IMR-90 (cell line): ENCODE data around the gene TFEB. TPM values are rescaled to one million over a fixed set of nuclear protein-coding genes. Genes with fewer than 3 reads are reported as not detected.

Experiments used
- ATAC-seq: fragments of 200-7000 bp; cut with Tn5 transposase; 2 replicates; pipeline ENCODE4 v1.9.1; 2020; ENCODE audit warnings: low read depth, mild to moderate bottlenecking, moderate library complexity
- BruUV-seq: library from RNA; stranded (reverse); fragments of 400-500 nt; replicated peaks from 2 replicates; lab custom pipeline; 2021; lab: Mats Ljungman, UMichigan
- CTCF ChIA-PET: fragments of 300-600 bp; formaldehyde crosslinking; extraction: SDS; loops from one replicate; lab custom pipeline; 2021; ENCODE audit warnings: antibody characterized with exemption; lab: Yijun Ruan, JAX
- POLR2A ChIA-PET: fragments of 300-600 bp; sonication (Branson Sonifier 250); formaldehyde crosslinking; loops from one replicate; lab custom pipeline; 2022; ENCODE audit warnings: antibody characterized with exemption; ENCODE audit not compliant: unreplicated experiment; lab: Charles Lee
- DNase-seq: peaks from one replicate; pipeline ENCODE4 v3.0.0; 2013
- H2AFZ ChIP-seq: replicated peaks from 2 replicates; pipeline ENCODE3; 2013; ENCODE audit warnings: low read length, mild to moderate bottlenecking; ENCODE audit not compliant: poor library complexity
- H2AK5ac ChIP-seq: 2 replicates; pipeline ENCODE4 v1.6.1; 2013; ENCODE audit warnings: low read depth, low read length, inconsistent platforms
- H2AK9ac ChIP-seq: replicated peaks from 2 replicates; pipeline ENCODE3; 2013; ENCODE audit warnings: mild to moderate bottlenecking, low read depth, low read length, moderate library complexity; ENCODE audit not compliant: poor library complexity
- H2BK120ac ChIP-seq: 2 replicates; pipeline ENCODE4 v1.6.1; 2013; ENCODE audit warnings: low read depth, low read length, inconsistent platforms
- H2BK15ac ChIP-seq: 3 replicates; pipeline ENCODE4 v1.6.1; 2013; ENCODE audit warnings: low read depth, low read length, inconsistent platforms
- H2BK20ac ChIP-seq: 2 replicates; pipeline ENCODE4 v1.6.1; 2013; ENCODE audit warnings: low read depth, mild to moderate bottlenecking, inconsistent platforms, low read length, moderate library complexity
- H2BK5ac ChIP-seq: 2 replicates; pipeline ENCODE4 v1.6.1; 2013; ENCODE audit warnings: mild to moderate bottlenecking, low read depth, low read length, inconsistent platforms; ENCODE audit not compliant: poor library complexity, severe bottlenecking
- H3K14ac ChIP-seq: replicated peaks from 2 replicates; pipeline ENCODE4 v1.6.1; 2013; ENCODE audit warnings: low read depth, low read length, inconsistent platforms
- H3K18ac ChIP-seq: 2 replicates; pipeline ENCODE4 v1.6.1; 2013; ENCODE audit warnings: low read depth, low read length, control low read depth
- H3K23ac ChIP-seq: 2 replicates; pipeline ENCODE4 v1.6.1; 2013; ENCODE audit warnings: low read depth, low read length, inconsistent platforms
- H3K27ac ChIP-seq: 2 replicates; pipeline ENCODE4 v1.5.1; 2013; ENCODE audit warnings: mild to moderate bottlenecking, control low read depth, low read length; ENCODE audit not compliant: insufficient read depth
- H3K27me3 ChIP-seq: 2 replicates; pipeline ENCODE4 v1.6.1; 2013; ENCODE audit warnings: low read length; ENCODE audit not compliant: control insufficient read depth, insufficient read depth
- H3K36me3 ChIP-seq: 2 replicates; pipeline ENCODE4 v1.6.1; 2013; ENCODE audit warnings: low read length, mixed read lengths; ENCODE audit not compliant: control insufficient read depth, insufficient read depth
- H3K4ac ChIP-seq: 2 replicates; pipeline ENCODE4 v1.6.1; 2013; ENCODE audit warnings: low read depth, low read length, inconsistent platforms
- H3K4me1 ChIP-seq: 2 replicates; pipeline ENCODE4 v1.6.1; 2013; ENCODE audit warnings: low read length, mixed read lengths; ENCODE audit not compliant: control insufficient read depth, insufficient read depth
- H3K4me2 ChIP-seq: 2 replicates; pipeline ENCODE4 v1.6.1; 2013; ENCODE audit warnings: low read depth, mild to moderate bottlenecking, control low read depth, low read length, moderate library complexity
- H3K4me3 ChIP-seq: 2 replicates; pipeline ENCODE4 v1.5.1; 2013; ENCODE audit warnings: low read depth, mild to moderate bottlenecking, control low read depth, low read length, moderate library complexity; ENCODE audit not compliant: insufficient read depth
- H3K56ac ChIP-seq: 2 replicates; pipeline ENCODE4 v1.6.1; 2013; ENCODE audit warnings: low read length, inconsistent platforms; ENCODE audit not compliant: insufficient read depth; ENCODE audit errors: extremely low read depth
- H3K79me1 ChIP-seq, 2 experiments: 2 replicates each; pipeline ENCODE4 v1.6.1; 2013; ENCODE audit warnings: low read length in 2 of 2, inconsistent platforms in 1 of 2, low read depth in 1 of 2
- H3K9ac ChIP-seq: 2 replicates; pipeline ENCODE4 v1.6.1; 2013; ENCODE audit warnings: low read depth, low read length, control low read depth
- H3K9me1 ChIP-seq: 2 replicates; pipeline ENCODE4 v1.6.1; 2013; ENCODE audit warnings: low read length, inconsistent platforms; ENCODE audit not compliant: insufficient read depth
- H3K9me3 ChIP-seq: 2 replicates; pipeline ENCODE4 v1.6.1; 2013; ENCODE audit warnings: low read length; ENCODE audit not compliant: control insufficient read depth, insufficient read depth
- H4K20me1 ChIP-seq: 2 replicates; pipeline ENCODE4 v1.6.1; 2013; ENCODE audit warnings: low read length, inconsistent platforms; ENCODE audit not compliant: insufficient read depth
- H4K5ac ChIP-seq: 2 replicates; pipeline ENCODE4 v1.6.1; 2013; ENCODE audit warnings: mild to moderate bottlenecking, low read depth, low read length, control low read depth
- H4K8ac ChIP-seq, 2 experiments: 2 replicates each; pipeline ENCODE4 v1.6.1; 2013; ENCODE audit warnings: low read depth in 2 of 2, low read length in 2 of 2, control low read depth in 1 of 2, inconsistent platforms in 1 of 2
- H4K91ac ChIP-seq: 2 replicates; pipeline ENCODE4 v1.6.1; 2013; ENCODE audit warnings: low read depth, low read length, inconsistent platforms; ENCODE audit not compliant: insufficient read depth
- BHLHE40 ChIP-seq: fragments of 150-350 bp; IDR thresholded peaks from 2 replicates; pipeline ENCODE4 v1.6.1; 2016; ENCODE audit warnings: mild to moderate bottlenecking, low read depth, low read length
- CEBPB ChIP-seq: IDR thresholded peaks from 2 replicates; pipeline ENCODE4 v1.6.1; 2012; ENCODE audit warnings: low read depth, low read length, improper control_type of control experiment
- CHD1 ChIP-seq: IDR thresholded peaks from 2 replicates; pipeline ENCODE4 v1.6.1; 2012; ENCODE audit warnings: low read depth, low read length, improper control_type of control experiment
- FOS ChIP-seq: fragments of 150-350 bp; IDR thresholded peaks from 2 replicates; pipeline ENCODE4 v1.6.1; 2016; ENCODE audit warnings: low read depth, low read length
- MAZ ChIP-seq: IDR thresholded peaks from 2 replicates; pipeline ENCODE4 v1.6.1; 2012; ENCODE audit warnings: low read depth, mild to moderate bottlenecking, low read length, improper control_type of control experiment, moderate library complexity, borderline replicate concordance
- MXI1 ChIP-seq: IDR thresholded peaks from 2 replicates; pipeline ENCODE4 v1.6.1; 2012; ENCODE audit warnings: low read depth, mild to moderate bottlenecking, low read length, moderate library complexity, borderline replicate concordance
- NFE2L2 ChIP-seq: fragments of 150-350 bp; IDR thresholded peaks from 2 replicates; pipeline ENCODE4 v1.6.1; 2016; ENCODE audit warnings: low read depth, mild to moderate bottlenecking, low read length
- POLR2A ChIP-seq: IDR thresholded peaks from 2 replicates; pipeline ENCODE4 v1.6.1; 2012; ENCODE audit warnings: mild to moderate bottlenecking, low read depth, low read length
- RAD21 ChIP-seq: IDR thresholded peaks from 2 replicates; pipeline ENCODE4 v1.6.1; 2012; ENCODE audit warnings: low read length, improper control_type of control experiment
- RCOR1 ChIP-seq: IDR thresholded peaks from 2 replicates; pipeline ENCODE4 v1.6.1; 2012; ENCODE audit warnings: mild to moderate bottlenecking, low read length, improper control_type of control experiment; ENCODE audit not compliant: insufficient replicate concordance
- RFX5 ChIP-seq: IDR thresholded peaks from 2 replicates; pipeline ENCODE4 v1.8.0; 2012; ENCODE audit warnings: low read depth, mild to moderate bottlenecking, low read length, moderate library complexity
- SMC3 ChIP-seq: fragments of 150-350 bp; IDR thresholded peaks from 2 replicates; pipeline ENCODE4 v1.6.1; 2016; ENCODE audit warnings: low read depth, mild to moderate bottlenecking, antibody characterized with exemption, low read length, moderate library complexity
- WGBS, 2 experiments: methylation state at CpG; one replicate each; pipeline versions ENCODE4 v1.1.5 to v1.1.7; 2013; ENCODE audit warnings: missing lambda C conversion rate in 2 of 2; ENCODE audit not compliant: insufficient read length in 1 of 2; ENCODE audit errors: extremely low coverage in 2 of 2; 5-methylcytosine and 5-hydroxymethylcytosine counted together
- dilution Hi-C: fragments of 300-500 bp; cut with HindIII; formaldehyde crosslinking; loops from one replicate; pipeline ENCODE4 v1.14.3; 2018; ENCODE audit warnings: low sequenced_read_pairs; ENCODE audit not compliant: unreplicated experiment
- in situ Hi-C: fragments of 300-500 bp; cut with MboI; formaldehyde crosslinking; loops from 3 replicates; pipeline ENCODE4 v1.14.3; 2019; ENCODE audit warnings: low sequenced_read_pairs, inconsistent platforms, mixed read lengths
- intact Hi-C: fragments of 100-400 bp; cut with micrococcal nuclease; formaldehyde crosslinking; loops from 2 replicates; pipeline ENCODE4 v1.10.0; 2022
- polyA plus RNA-seq, 3 experiments: library from polyadenylated mRNA; depleted of rRNA; stranded (reverse); fragments of >200 nt; gene quantifications; 2 replicates each; pipeline ENCODE4 v1.2.3, GENCODE V29; 2012; ENCODE audit warnings: low replicate concordance in 1 of 3
- total RNA-seq: library from RNA; depleted of rRNA; stranded (reverse); fragments of >200 nt; gene quantifications from 2 replicates; pipeline ENCODE4 v1.2.3, GENCODE V29; 2012
- TF ChIP-seq, protein P1 (sequence below): conservative IDR thresholded peaks from 2 replicates; pipeline ENCODE4 v1.5.1; 2012; ENCODE audit warnings: mild to moderate bottlenecking, low read depth, low read length, improper control_type of control experiment
- TF ChIP-seq, protein P2 (sequence below): fragments of 150-350 bp; IDR thresholded peaks from 2 replicates; pipeline ENCODE4 v1.6.1; 2016; ENCODE audit warnings: low read depth, mild to moderate bottlenecking, low read length, moderate library complexity, borderline replicate concordance
- TF ChIP-seq, protein P3 (sequence below): fragments of 150-350 bp; IDR thresholded peaks from 2 replicates; pipeline ENCODE4 v1.6.1; 2017; ENCODE audit warnings: mild to moderate bottlenecking, antibody characterized with exemption, low read length, low read depth

The TFEB gene
- total and polyA plus RNA-seq, 2 of the 4 experiments (the other 2 are of a cell fraction) = 4.5 to 4.9 TPM

DNA sequence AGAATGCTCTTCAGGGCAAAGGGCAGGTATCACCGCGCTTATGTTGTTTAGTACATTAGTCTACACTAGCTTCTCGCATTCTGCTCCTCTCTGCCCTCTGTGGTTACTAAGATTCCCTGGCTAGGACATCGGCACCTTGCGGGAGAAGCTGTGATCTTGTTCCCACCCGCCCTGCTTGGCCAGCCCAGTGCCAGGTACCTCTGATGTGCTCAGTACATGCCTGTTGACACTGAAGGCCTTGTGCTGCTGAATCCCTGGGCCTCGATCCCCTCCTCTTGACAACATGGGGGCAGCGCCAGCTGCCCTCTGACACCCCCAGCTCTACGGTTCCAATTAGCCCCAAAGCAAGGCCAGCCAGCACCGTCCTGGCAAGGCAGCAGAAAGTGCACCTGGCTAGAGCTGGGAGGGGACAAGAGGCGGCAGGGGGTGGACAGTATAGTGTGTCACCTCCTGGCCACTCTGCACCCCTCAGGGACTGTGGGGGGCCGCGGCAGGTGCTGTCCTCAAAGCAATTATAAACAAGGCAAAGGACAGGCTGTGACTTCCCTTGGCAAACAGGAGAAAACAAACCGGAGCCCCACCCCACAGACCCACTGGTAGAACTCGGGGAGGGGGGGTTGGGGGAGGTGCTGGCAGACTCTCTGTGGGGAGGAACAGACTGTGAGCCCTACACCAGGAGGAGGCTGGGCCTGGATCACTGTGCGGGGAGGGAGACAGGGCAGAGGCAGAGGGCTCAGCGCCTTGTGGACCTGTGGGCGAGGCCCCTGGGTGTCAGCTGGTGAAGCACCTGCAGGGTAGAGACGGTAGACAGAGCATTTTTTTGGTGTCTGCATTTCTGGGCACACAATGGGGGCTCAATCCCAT, 7.1 kb downstream of the TFEB start:
- no TSS peak for BruUV-seq
- H3K14ac ChIP-seq = no peak overlapping the region
- peaks cover 6 to 24% of the 10 kb centered on the region in 2 experiments; a peak in 2 of 4 replicates for H3K79me1 ChIP-seq
- no peaks in the 10 kb centered on the region for H3K9me3 ChIP-seq
- ChIA-PET POLR2A (no interaction called here), CTCF (no interaction called here)
- H3K36me3 ChIP-seq = no peaks in the 10 kb centered on the region
- no peak overlapping the region for H2BK20ac ChIP-seq
- DNase-seq (no peak), ATAC-seq (no peak)
- no peaks in the 10 kb centered on the region for H4K20me1 ChIP-seq
- H2BK120ac ChIP-seq = no peak overlapping the region
- no peak overlapping the region for H4K8ac ChIP-seq
- no peak overlapping the region for H4K91ac ChIP-seq
- no peak overlapping the region for H3K56ac ChIP-seq
- no peak overlapping the region for H2BK5ac ChIP-seq
- no peaks in the 10 kb centered on the region for H3K27me3 ChIP-seq
- H3K4me1 ChIP-seq = peaks cover 24% of the 10 kb centered on the region
- intact Hi-C loops (no loop called here), in situ Hi-C loops (no loop called here), dilution Hi-C loops (no loop called here)
- H4K5ac ChIP-seq = no peak overlapping the region
- no peak overlapping the region for H3K23ac ChIP-seq
- no peak overlapping the region for H2AK9ac ChIP-seq
- no peak overlapping the region for H2BK15ac ChIP-seq
- H2AK5ac ChIP-seq = no peak overlapping the region; the same call in 1 of the 2 replicates
- no peak overlapping the region for H3K9ac ChIP-seq
- H3K9me1 ChIP-seq = peaks cover 17% of the 10 kb centered on the region; the same call in 1 of the 2 replicates
- no peak overlapping the region for H3K18ac ChIP-seq
- H3K27ac ChIP-seq = no peak overlapping the region
- no peak overlapping the region for H3K4ac ChIP-seq
- H3K4me2 ChIP-seq = no peak overlapping the region
- H2AFZ ChIP-seq = no peak overlapping the region
- no peak overlapping the region for H3K4me3 ChIP-seq
- 92% methylated on average over 4 of the region's 19 CpGs; no CpG with 5 or more reads in 1 of the 2 experiments for WGBS, 2 experiments
- no peak for TF ChIP-seq MAZ
- TF ChIP-seq SMC3 = no peak
- TF ChIP-seq, protein P1, sequence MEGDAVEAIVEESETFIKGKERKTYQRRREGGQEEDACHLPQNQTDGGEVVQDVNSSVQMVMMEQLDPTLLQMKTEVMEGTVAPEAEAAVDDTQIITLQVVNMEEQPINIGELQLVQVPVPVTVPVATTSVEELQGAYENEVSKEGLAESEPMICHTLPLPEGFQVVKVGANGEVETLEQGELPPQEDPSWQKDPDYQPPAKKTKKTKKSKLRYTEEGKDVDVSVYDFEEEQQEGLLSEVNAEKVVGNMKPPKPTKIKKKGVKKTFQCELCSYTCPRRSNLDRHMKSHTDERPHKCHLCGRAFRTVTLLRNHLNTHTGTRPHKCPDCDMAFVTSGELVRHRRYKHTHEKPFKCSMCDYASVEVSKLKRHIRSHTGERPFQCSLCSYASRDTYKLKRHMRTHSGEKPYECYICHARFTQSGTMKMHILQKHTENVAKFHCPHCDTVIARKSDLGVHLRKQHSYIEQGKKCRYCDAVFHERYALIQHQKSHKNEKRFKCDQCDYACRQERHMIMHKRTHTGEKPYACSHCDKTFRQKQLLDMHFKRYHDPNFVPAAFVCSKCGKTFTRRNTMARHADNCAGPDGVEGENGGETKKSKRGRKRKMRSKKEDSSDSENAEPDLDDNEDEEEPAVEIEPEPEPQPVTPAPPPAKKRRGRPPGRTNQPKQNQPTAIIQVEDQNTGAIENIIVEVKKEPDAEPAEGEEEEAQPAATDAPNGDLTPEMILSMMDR = no peak
- no peak for TF ChIP-seq CHD1
- TF ChIP-seq RAD21 = no peak
- TF ChIP-seq, protein P2, sequence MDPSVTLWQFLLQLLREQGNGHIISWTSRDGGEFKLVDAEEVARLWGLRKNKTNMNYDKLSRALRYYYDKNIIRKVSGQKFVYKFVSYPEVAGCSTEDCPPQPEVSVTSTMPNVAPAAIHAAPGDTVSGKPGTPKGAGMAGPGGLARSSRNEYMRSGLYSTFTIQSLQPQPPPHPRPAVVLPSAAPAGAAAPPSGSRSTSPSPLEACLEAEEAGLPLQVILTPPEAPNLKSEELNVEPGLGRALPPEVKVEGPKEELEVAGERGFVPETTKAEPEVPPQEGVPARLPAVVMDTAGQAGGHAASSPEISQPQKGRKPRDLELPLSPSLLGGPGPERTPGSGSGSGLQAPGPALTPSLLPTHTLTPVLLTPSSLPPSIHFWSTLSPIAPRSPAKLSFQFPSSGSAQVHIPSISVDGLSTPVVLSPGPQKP = no peak
- TF ChIP-seq POLR2A = no peak
- no peak for TF ChIP-seq FOS
- no peak for TF ChIP-seq CEBPB
- TF ChIP-seq, protein P3, sequence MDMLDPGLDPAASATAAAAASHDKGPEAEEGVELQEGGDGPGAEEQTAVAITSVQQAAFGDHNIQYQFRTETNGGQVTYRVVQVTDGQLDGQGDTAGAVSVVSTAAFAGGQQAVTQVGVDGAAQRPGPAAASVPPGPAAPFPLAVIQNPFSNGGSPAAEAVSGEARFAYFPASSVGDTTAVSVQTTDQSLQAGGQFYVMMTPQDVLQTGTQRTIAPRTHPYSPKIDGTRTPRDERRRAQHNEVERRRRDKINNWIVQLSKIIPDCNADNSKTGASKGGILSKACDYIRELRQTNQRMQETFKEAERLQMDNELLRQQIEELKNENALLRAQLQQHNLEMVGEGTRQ = no peak
- no peak for TF ChIP-seq RCOR1
- no peak for TF ChIP-seq RFX5
- TF ChIP-seq NFE2L2 = no peak
- no peak for TF ChIP-seq MXI1
- TF ChIP-seq BHLHE40 = no peak
